Measurements from ENCODE around the gene CSRP2.

Gene CSRP2

DNA sequence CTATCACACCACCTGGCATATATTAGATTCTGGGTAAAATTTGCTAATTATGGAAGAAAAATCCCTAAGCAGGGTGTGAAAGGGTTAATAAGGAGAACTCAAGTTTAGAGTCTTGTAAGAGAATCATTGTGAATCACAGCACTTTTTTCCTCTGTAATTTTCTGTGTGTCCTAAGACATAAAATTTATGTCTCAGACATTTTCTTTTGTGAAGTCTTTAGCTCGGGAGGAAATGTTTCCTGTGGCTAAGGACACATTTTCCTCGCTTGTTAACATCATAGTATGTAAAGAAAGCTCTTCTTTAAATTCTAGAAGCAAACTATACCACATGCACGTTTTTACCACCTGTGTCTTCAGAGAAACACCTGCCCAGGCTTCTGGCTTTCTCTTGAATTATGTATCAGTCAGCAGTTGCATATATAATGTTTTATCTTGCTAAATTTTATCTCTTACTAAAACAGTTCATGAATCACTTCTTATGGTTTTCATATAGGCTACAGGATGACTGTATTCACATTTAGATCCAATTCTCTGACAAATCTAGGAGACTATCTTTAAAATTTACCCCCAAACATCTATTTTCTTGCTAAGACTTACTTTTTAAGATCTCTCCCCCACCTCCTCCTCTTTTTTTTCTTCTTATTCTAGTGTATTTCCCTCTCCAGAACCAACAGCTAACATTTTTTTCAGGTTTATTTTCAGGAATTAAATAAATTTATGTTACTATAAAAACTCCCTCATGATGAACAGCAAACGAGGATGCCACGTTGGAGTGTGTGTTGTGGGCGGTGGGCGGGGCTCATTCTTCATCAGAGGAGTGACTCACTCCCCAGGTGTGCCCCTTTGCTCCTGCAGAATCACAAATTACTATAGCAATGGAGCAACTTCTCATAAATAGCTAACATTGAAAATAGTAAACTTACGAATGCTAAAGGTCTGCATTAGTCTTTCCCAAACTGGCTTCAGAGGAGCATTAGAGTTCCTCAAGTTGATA lies 11.6 kb upstream of the CSRP2 start:
- DNase-seq: no peak

DNA sequence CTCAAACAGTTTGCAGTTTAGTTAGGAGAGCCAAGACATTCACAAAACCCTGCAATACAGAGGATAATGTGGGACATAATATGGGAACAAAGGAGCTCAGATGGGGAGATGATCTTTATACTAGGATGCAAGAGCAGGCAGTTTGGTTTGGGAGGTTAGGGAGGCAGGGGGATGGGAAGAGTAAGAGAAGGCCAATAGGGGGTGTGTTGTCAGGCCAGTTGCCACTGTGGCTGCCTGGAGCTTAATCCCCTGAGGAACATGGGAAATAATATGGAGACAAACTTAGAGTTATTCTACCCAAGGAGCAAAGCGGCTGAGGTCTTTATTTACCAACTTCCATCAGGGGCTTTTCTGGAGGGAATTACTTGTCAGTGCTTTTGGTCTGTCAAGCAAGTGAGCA lies 10.0 kb upstream of the CSRP2 start:
- DNase-seq: no peak

DNA sequence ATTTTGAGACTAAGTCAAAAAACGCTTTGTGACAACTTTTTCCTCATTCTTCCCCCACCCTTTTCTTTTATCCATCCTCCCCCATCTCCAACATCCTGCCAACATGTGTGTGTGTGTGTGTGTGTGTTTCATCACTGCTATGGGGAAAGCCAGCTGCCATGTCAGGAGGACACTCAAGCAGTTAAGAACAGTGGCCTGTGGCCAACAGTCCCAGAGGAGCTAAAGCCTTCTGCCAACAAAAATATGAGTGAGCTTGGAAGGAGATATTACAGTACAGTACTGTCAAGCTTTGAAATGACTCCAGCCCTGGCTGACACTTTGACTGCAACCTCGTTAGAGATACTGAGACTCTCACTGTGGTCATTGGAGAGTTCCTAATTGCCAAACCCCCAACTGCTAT lies 5.0 kb upstream of the CSRP2 start:
- DNase-seq: no peak

DNA sequence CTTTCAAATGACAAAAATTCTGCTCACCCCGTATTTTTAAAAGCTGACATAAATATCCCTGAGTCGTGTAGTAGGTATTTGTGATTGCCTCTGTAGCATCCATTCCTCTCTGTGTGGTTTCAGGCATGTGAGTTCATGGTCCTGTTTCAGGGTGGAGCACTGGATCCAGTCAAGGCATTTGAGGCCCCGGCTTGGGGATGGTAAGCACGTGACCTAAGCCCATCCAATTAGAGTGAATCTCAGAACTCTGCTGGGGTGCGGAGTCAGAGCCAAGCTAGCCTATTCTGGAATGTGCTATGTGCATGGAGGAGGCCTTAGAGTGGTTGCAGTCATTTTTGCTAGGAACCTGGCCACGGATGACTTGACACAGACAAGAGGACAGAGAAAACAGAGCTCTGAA lies 4.3 kb upstream of the CSRP2 start:
- DNase-seq: no peak

DNA sequence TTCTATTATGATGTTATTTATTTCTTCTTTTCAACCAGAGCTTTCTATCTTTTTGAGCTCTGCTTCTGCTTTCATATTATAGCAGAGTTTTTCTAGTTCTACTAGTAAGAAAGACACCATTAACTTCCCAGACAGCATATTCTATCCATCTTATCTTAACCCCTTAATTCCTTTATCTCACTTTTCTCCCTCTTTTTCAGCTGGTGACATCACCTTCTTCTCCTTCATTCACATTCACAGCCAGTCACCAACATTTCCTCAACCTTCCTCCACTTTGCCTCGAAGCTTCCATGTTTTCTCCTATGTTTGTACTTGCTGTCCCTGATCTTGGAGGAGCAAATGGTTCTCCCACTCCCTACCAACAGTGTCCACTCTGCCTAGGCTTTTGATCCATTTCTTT lies 3.5 kb upstream of the CSRP2 start:
- no peak for DNase-seq

DNA sequence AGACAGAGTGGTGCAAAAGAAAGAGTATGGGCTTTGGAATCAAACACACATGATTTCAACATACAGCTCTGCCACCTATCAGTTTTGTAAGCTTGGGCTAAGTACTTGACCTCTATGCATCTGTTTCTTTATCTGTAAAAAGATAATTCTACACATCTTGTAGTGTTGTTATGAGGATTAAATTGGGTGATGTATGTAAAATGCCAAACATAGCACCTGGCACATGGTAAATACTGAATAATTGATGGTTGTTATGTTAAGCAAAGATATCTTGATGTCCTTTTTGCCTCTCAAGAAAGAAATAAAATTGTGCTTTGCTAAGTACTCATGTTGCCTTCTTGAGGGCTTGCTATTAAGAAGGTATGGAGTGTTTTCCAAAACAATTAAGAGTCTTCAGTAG lies 2.3 kb upstream of the CSRP2 start:
- DNase-seq: no peak

DNA sequence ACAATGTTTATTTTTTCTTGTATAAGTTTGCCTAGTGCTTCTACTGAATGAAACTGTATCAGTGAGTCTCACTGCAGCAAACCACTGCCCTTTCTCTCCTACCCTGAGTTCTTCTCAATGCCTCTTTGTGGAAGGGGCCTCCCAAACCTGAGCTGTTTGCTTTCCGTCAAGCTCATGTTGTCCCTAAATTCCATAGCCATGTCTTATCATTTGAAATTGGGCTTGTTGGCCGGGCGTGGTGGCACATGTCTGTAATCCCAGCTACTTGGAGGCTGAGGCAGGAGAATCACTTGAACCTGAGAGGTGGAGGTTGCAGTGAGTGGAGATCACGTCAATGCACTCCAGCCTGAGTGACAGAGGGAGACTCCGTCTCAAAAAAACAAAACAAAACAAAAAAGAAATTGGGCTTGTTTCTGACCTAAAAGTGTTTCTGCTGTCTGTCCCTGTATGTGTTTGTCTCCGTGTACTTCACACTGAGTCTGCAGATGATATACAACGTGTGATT lies 1.8 kb upstream of the CSRP2 start:
- no peak for DNase-seq

DNA sequence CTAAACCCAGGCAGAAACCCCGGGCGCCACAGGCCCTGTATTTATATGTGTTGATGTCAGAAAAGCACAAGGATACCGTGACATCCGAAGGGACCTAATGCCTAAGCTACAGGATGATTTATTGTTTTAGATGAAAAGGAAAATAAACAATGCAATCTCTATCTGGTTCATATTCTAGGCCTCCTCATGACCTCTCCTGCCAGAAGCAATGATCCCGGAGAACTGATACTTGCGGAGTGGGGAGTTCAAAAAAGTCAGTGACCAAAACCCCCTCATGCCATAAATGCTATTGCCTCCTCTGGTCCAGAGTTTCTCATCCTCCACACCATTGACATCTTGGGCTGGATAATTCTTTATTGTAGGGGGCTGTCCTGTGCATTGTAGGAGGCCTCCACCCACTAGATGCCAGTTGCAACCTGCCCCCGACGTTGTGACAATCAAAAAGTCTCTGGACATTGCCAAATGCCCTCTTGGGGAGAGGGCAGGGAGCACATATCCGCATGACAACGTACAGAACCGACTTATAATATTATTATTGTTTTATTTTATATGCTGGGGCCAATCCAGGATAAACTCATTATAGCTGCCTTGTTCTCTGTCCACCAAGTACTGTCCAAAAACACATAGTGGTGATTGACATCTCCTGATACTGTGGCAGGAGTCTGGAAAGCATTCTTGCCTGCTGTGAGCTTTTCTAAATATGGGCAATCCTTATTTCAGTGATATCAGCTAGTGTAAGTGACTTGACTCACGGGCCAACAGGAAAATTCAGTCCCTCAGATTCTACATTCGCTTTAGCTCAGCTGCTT lies 1.1 kb upstream of the CSRP2 start:
- DNase-seq: no peak

DNA sequence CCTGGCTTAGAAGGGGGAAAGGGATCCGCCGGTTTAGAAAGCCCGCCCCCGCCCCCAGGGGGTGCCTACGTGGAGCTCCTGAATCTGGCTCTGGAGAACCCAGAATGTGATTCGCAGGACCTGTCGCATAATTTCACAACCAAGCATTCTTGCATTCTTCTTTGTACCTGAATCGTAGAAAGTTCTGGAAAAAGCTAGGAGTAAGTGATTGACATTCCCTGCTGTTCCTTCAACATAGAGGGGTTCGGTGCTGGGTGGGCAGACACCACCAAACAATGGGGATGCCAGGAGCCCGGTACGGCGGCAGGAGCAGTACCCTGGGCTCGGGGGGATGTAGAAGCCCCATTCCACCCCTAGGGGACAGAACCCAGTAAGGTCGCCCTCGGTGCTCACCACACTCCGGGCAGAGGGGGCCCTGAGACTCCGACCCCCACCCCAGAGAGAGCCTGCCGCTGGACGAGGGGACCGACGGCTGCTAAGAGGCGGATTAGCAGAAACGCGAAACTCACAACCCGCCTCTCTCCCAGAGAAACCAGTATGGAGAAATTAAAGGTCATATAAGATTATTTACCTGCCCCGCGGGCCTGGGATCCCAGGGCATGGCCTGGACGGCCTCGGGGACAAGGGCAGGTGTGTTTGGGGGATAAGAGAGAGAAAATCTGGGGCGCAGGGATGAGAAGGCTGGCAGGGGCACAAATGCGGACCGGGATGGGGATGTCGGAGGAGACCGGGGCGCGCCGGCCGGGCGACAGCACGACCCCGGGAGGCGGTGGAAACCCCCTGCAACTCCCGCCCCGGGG lies 520 bp downstream of the CSRP2 start:
- DNase-seq: no peak

DNA sequence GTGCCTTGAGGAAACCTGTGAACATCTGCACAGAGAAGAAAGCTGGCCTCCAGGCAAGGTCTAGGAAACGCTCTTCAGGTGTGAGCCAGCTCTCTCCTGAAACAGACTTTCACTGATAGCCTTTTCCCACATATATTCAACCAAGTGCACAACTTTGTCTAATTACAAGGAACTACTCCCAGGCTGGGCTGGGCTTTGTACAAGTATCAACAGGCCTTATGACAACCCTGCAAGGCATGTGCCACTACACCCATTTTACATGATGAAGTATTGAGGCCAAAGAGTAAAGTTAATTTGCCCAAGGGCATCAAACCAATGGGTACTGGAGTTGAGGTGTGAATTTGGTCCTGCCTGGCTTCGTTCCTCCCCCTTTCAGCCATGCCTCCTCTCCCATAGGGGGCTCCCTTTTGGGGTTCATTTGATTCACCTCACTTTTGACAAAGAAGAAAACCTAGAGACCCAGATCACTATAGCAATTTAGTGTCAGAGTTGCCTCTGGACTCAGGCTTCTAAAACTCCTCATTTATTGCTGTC lies 2.1 kb downstream of the CSRP2 start:
- no peak for DNase-seq

DNA sequence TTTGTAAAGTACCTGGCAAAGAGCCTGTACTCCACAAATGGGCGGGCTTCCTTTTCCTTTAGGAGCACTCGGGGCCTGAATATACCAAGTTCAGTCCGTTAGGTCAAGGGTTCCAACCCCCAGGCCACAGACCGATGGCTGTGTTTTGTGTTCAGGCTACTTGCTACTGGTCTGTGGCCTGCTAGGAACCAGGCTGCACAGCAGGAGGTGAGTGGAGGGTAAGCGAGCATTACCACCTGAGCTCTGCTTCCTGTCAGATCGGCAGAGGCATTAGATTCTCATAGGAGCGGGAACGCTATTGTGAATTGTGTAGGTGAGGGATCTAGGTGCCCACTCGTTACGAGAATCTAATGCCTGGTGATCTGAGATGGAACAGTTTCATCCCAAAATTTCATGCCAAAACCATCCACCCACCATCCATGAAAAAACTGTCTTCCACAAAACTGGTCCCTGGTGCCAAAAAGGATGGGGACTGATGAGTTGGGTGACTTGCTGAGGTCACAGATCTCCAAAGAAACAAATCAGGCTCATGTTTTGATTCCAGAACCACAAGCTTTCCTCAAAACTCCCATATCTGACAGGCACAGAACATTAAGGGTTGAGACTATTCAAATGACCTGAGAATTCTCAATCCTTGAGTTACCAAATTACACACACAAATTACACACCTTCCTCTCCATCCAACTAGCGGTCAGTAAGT lies 4.2 kb downstream of the CSRP2 start:
- DNase-seq: no peak

DNA sequence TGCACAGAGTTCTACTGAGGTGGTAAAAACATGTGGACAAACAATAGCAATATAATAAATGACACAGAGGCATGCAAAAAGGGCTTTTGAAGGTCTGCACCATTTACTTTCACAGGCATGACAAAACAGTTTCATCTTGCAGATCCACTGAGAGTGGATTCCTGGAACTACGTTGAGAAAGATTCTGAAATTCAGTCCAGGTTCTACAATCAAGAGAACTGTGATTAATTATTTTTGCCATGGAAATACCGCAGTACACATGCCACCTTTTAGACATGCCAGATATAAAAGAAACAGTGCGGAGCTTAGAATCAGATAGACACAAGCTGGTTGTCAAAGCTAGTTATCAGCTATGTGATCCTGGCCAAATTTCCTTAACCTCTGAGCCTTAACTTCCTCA lies 4.8 kb downstream of the CSRP2 start:
- DNase-seq: no peak

DNA sequence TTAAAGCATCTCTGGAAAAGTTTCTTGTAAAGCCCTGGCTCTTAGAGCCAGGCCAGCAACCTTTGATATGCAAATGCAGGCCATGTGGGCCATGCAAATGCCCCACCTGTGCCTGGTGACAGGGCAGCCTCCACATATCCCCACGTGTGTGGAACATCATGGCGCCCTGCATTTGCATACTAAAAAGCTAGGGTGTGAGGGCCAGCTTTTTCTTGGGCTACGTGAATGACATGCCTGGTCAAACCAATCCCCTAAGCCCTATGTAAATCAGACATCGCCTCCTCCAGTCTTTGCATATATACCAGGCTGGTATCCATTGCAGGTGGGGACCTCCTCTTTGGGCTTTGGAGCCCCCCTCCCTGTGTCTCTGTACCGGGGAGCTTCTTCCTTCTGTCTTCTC lies 6.4 kb downstream of the CSRP2 start:
- DNase-seq: no peak

DNA sequence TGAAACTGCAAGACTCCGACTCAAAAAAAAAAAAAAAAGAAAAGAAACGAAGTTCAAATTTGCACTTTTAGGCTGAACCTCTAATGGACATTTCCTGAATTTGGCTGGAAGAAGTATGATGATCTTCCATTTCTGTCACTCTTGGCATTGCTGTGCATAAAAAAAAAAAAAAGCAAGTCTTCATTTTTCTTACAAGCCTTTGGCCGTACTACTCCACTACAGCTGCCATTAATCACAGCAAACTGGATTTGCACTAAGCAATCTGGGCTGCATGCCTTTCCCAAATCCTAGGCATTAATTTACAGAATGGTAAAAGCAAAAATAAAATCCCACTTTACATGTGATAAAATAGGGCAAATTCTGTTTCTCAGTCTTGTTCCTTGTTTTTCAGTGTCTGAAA lies 7.1 kb downstream of the CSRP2 start:
- no peak for DNase-seq

DNA sequence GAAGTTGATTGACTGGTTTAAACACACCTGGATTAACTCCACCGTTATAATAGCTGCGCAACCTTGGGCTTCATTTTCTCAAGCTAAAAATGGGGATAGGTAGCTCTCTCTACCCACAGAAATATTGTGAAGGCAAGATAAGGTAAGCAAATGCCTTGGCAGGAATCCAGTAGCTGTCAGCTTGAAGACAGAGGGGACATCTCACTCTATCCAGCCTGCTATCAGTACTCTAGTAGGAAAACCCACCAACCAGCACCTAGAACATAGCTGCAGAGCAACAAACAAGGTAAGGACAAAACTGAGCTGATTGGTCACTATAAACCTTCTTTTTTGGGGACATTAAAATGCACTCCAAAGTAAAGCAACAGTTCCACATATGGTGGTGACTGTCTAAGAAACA lies 7.7 kb downstream of the CSRP2 start:
- no peak for DNase-seq

DNA sequence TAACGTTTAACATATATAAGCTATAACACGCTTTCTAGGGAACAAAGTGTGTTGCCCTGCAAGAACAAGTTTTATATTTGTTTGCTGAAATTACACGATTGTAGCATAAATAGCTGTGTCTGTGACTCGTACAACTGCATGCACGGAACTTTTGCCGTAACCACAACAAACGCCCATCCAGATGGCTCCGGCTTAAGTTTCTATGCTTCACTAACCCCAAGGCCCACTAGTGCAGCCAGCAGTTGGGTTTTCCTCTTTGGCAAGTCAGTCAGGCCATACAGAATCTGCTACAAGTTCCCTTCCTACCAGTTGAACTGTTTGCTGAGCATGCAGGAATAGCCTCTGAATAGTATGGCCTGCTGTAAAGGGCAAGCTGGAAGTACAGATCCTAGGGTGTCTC lies 12.1 kb downstream of the CSRP2 start:
- no peak for DNase-seq

DNA sequence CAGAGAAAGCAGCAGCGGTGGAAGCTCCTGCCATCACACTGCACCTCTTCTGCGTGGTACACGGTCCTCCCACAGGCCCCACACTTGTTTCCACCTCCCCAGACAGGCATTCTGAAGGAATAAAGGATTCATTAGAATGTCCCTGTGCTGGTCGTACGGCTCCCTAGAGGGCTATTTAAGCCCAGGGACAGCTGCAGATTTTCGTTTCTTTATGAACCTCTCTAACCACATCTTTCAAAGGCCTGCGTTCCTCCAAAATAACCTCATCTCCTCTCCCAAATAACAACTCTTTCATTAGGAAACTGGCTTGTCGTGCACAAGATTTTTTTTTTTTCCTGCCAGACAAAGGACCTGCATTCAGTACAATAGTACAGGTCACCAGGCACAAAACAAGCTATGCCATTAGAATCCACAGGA lies 12.7 kb downstream of the CSRP2 start:
- DNase-seq: no peak

DNA sequence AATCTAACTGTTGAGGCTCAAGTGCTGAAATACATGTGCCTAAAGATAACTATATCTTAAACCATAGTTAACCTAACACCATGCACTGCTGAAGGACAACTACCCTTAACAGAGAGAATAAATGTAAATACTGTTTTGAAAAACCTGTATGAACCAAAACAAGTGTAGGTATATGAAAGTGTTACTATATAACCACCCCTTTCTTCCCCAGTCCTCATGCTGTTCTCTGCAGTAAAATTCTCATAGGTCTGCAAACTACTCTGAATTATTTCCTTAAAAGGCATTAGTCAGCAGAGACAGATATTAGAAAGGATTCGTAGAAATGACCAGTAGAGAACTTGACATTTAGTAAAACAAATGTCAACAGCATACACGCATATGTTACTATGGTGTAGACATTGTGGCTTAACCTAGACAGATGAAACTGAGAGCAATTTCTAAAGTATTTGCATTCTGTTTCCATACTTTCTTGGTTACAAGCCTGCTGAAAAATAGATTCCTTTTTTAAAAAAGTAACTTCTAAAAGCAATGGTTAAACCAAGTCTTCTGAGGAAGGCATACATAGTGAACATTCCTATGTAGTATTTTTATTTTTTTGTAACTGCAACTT lies 13.9 kb downstream of the CSRP2 start:
- no peak for DNase-seq

DNA sequence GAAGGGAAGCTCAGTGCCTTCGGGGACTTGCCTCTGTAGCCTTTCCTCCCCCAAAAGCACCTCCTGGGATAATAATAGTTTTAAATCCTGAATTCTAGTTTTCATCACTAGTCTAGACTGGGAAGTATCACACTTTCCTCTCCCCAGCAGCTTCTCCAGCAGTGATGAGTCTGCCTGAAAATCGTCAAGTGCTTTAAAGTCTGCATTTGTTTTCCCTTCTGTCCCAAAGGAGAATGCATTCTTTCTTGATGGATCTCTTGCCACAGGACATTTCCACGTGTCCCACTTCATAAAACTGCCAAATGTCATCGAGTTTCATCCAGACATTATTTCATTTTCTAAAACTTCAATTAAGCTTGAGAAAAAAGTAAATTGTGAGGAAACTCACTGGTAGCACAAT lies 15.0 kb downstream of the CSRP2 start:
- DNase-seq: no peak

DNA sequence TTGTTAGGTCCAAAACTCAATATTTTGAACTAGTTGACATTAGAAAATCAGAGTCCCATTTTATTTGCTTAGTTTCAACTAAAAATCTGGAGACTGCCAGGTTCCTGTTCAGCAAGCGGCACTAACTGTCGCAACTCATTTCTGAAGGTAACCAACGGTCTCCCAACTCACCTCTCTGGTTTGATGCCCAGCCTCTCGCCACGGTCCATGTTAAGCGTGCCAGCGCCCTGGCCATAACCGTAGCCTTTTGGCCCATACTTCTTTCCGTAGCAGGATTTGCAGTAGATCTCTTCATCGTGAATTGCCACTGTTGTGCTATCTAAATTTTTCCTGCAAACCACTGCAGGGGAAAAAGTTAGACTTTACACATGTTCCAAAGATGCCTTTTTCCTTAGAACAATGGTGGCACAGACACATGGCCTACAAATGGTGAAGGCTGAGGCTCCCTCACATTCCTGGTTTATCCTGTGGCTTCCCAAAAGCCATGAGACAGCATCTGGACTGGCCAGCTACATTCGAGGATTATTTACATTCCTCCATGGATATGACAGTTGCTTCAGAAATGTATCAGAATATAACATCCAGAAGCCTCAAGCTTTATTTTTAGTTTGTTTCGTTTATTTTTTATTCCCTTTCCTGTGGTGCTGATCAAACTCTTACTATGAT lies 15.7 kb downstream of the CSRP2 start:
- DNase-seq: no peak

DNA sequence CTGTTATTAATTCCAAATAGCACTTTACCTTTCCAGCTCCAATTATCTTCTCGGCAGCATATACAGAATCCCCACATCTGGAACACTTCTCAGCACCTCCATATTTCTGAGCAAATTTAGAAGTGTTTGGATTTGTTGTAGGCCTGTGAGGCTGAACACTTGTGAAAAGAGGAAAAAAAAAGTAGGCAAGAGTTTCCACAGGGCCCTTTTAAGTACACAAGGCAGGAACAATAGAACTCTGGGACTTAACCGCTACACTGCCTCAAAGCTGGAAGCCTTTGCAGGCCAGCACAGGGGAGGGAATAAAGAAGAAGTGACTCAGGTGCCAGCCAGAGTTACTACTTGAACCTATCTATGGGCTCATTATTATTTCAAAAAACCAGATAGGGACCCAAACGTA lies 18.6 kb downstream of the CSRP2 start:
- DNase-seq: no peak
